Osteocyte (in vitro differentiated cells): Measurements from ENCODE around the gene IL23A. TPM values are rescaled to one million over a fixed set of nuclear protein-coding genes. Genes with fewer than 3 reads are reported as not detected.
A peak's percentile ranks its signal among the peaks of the same experiment; 100 is the strongest.

Experiments
- DNase-seq: peaks from one replicate; pipeline ENCODE4 v3.0.0; 2021; ENCODE audit warnings: mixed read lengths; ENCODE audit not compliant: unreplicated experiment; ENCODE audit errors: extremely low spot score
- H3K27ac Mint-ChIP-seq: one replicate; pipeline ENCODE4 v1.8.0; 2021; ENCODE audit warnings: mild to moderate bottlenecking, mixed read lengths; ENCODE audit not compliant: unreplicated experiment
- H3K27me3 Mint-ChIP-seq: one replicate; pipeline ENCODE4 v1.8.0; 2021; ENCODE audit warnings: mixed read lengths; ENCODE audit not compliant: unreplicated experiment
- H3K36me3 Mint-ChIP-seq: one replicate; pipeline ENCODE4 v1.8.0; 2021; ENCODE audit warnings: mixed read lengths; ENCODE audit not compliant: unreplicated experiment
- H3K4me1 Mint-ChIP-seq: one replicate; pipeline ENCODE4 v1.8.0; 2021; ENCODE audit warnings: mixed read lengths; ENCODE audit not compliant: unreplicated experiment
- H3K4me3 Mint-ChIP-seq: one replicate; pipeline ENCODE4 v1.8.0; 2021; ENCODE audit warnings: mild to moderate bottlenecking, moderate library complexity, mixed read lengths; ENCODE audit not compliant: unreplicated experiment
- H3K9me3 Mint-ChIP-seq: one replicate; pipeline ENCODE4 v1.8.0; 2021; ENCODE audit warnings: mixed read lengths; ENCODE audit not compliant: unreplicated experiment
- total RNA-seq: library from RNA; stranded (reverse); gene quantifications from 2 replicates; pipeline ENCODE4 v1.2.1, GENCODE V29; 2021
- TF ChIP-seq, protein P1 (sequence below): fragments of 200-600 bp; sonication (generic); IDR thresholded peaks from 2 replicates; pipeline ENCODE4 v1.5.0; 2021; ENCODE audit warnings: antibody characterized with exemption, mild to moderate bottlenecking, moderate library complexity

IL23A gene
- total RNA-seq, 1 donor from 2014 or later, result not detected

DNA sequence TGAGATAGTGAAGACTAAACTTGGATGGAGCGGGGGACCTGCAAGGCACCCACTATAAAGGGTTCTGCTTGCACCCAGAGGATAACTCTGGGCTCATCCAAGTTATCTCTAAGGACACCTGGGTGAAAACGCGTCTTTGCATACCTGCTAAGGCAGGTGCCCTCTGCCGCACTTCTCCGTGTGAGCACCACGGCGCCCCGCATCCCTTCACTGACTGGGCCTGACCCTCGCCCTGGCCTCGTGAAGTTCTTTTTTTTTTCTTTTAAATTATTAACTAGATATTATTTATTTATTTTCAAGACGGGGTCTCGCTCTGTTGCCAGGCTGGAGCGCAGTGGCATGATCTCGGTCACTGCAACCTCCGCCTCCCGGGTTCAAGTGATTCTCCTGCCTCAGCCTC lies 43.9 kb downstream of the IL23A start:
- Mint-ChIP-seq H3K27ac (no peak overlapping the region), H3K4me3 (no peak overlapping the region), H3K36me3 (no peaks in the 10 kb centered on the region), H3K27me3 (peaks cover 7% of the 10 kb centered on the region), H3K9me3 (no peaks in the 10 kb centered on the region), H3K4me1 (peaks cover 19% of the 10 kb centered on the region)
- TF ChIP-seq, protein P1, sequence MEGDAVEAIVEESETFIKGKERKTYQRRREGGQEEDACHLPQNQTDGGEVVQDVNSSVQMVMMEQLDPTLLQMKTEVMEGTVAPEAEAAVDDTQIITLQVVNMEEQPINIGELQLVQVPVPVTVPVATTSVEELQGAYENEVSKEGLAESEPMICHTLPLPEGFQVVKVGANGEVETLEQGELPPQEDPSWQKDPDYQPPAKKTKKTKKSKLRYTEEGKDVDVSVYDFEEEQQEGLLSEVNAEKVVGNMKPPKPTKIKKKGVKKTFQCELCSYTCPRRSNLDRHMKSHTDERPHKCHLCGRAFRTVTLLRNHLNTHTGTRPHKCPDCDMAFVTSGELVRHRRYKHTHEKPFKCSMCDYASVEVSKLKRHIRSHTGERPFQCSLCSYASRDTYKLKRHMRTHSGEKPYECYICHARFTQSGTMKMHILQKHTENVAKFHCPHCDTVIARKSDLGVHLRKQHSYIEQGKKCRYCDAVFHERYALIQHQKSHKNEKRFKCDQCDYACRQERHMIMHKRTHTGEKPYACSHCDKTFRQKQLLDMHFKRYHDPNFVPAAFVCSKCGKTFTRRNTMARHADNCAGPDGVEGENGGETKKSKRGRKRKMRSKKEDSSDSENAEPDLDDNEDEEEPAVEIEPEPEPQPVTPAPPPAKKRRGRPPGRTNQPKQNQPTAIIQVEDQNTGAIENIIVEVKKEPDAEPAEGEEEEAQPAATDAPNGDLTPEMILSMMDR, result no peak
- DNase-seq, result no peak

DNA sequence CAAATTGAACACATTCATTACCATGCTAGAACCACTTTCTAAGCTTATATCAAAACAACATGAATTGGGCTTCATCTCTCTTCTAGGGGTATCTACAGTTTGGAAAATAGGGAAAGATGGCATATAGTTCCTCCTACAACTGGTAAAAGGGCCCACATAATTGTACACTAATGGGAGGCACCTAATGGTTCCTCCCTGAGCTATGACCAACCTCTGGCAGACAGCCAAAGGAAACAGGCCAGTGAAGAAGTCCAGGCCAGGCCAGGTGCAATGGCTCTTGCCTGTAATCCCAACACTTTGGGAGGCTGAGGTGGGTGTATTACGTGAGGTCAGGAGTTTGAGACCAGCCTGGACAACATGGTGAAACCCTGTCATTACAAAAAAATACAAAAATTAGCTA lies 47.2 kb downstream of the IL23A start:
- TF ChIP-seq, protein P1, result no peak
- DNase-seq, result no peak
- H3K4me1 Mint-ChIP-seq, result peaks cover 32% of the 10 kb centered on the region
- no peak overlapping the region for H3K27ac Mint-ChIP-seq
- no peaks in the 10 kb centered on the region for H3K9me3 Mint-ChIP-seq
- no peak overlapping the region for H3K4me3 Mint-ChIP-seq
- H3K36me3 Mint-ChIP-seq, result no peaks in the 10 kb centered on the region
- peaks cover 4% of the 10 kb centered on the region for H3K27me3 Mint-ChIP-seq

DNA sequence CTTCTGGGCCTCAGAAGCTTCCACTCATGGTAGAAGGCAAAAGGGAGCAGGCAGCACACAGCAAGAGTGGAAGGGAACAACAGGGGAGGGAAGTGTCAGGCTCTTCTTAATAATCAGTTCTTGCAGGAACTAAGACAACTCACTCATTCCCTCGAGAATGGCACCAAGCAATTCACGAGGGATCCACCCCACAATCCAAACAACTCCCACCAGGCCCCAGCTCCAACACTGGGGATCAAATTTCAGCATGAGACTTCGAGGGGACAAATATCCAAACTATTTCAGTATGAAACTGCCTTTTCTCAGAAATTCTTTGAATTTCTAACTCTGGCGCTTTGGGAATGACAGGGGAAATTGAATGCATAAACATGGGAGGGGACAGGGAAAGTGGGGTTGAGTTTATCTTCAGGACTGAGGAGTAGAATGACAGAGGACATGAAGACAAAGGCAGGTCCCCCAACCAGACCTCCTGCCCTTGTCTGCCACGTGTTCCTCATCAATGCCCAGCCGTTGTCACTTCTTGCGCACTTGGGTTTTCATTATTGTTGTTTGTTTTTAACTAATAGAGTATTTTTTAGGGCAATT lies 48.6 kb downstream of the IL23A start:
- Mint-ChIP-seq H3K27me3 (no peaks in the 10 kb centered on the region), H3K27ac (peak overlapping the region; percentile 90), H3K36me3 (no peaks in the 10 kb centered on the region), H3K4me3 (peak overlapping the region; percentile 57), H3K9me3 (peaks cover 3% of the 10 kb centered on the region), H3K4me1 (peaks cover 32% of the 10 kb centered on the region)
- TF ChIP-seq, protein P1, result no peak
- DNase-seq, result no peak

DNA sequence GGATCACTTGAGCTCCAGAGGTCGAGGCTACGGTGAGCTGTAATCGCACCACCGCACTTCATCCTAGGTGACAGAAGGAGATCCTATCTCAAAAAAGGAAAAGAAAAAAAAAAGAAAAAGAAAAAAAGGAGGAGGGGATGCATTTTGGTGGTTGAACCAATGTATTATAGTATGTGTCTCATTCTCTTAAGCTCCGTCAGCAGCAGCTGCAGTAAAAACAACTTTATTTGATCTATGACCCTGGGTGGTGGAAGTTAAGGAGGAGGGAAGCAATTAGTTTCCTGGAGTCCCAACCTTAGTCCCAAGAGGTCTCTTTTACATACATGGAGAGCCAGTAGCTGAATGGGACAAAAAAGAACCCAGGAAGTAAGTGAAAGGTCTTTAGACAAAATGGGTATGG lies 50.7 kb downstream of the IL23A start:
- no peak for DNase-seq
- peaks cover 3% of the 10 kb centered on the region for H3K9me3 Mint-ChIP-seq
- TF ChIP-seq, protein P1, result no peak
- peaks cover 32% of the 10 kb centered on the region for H3K4me1 Mint-ChIP-seq
- H3K4me3 Mint-ChIP-seq, result no peak overlapping the region
- no peaks in the 10 kb centered on the region for H3K36me3 Mint-ChIP-seq
- H3K27ac Mint-ChIP-seq, result peak overlapping the region; percentile 74
- no peaks in the 10 kb centered on the region for H3K27me3 Mint-ChIP-seq

Other genes with a start within 250 kb of the IL23A start
- 85.9 and 87.9 TPM in 2 replicates for gene PA2G4, start 234.3 kb upstream of the IL23A start, total RNA-seq
- gene RPL41, start 222.3 kb upstream of the IL23A start, total RNA-seq, result 3,386 and 3,580 TPM in 2 replicates
- 10.5 and 11.8 TPM in 2 replicates for gene ZC3H10, start 220.6 kb upstream of the IL23A start, total RNA-seq
- 127 and 142 TPM in 2 replicates for gene ESYT1, start 210.6 kb upstream of the IL23A start, total RNA-seq
- 123 and 139 TPM in 2 replicates for gene MYL6B, start 186.3 kb upstream of the IL23A start, total RNA-seq
- 1,490 and 1,549 TPM in 2 replicates for gene MYL6, start 180.5 kb upstream of the IL23A start, total RNA-seq
- 122 and 128 TPM in 2 replicates for gene SMARCC2, start 149.4 kb upstream of the IL23A start, total RNA-seq
- 71.2 and 77.8 TPM in 2 replicates for gene RNF41, start 117.0 kb upstream of the IL23A start, total RNA-seq
- gene NABP2, start 114.5 kb upstream of the IL23A start, total RNA-seq, result 42.1 and 45.3 TPM in 2 replicates
- 0.81 TPM in 1 of 2 replicates, not detected in the other for gene SLC39A5, start 108.8 kb upstream of the IL23A start, total RNA-seq
- 67.7 and 75.4 TPM in 2 replicates for gene ANKRD52, start 80.5 kb upstream of the IL23A start, total RNA-seq
- gene COQ10A, start 71.9 kb upstream of the IL23A start, total RNA-seq, result 12.8 and 14.4 TPM in 2 replicates
- 199 and 206 TPM in 2 replicates for gene CS, start 38.6 kb upstream of the IL23A start, total RNA-seq
- 154 and 177 TPM in 2 replicates for gene CNPY2, start 22.9 kb upstream of the IL23A start, total RNA-seq
- 52.7 and 56.6 TPM in 2 replicates for gene PAN2, start 4.9 kb upstream of the IL23A start, total RNA-seq
- gene STAT2, start 21.2 kb downstream of the IL23A start, total RNA-seq, result 327 and 334 TPM in 2 replicates
- gene APOF, start 24.0 kb downstream of the IL23A start, total RNA-seq, result not detected in 2 replicates
- gene TIMELESS, start 110.5 kb downstream of the IL23A start, total RNA-seq, result 15.9 and 16.2 TPM in 2 replicates
- gene MIP, start 115.8 kb downstream of the IL23A start, total RNA-seq, result not detected in 2 replicates
- 2.7 and 3.1 TPM in 2 replicates for gene SPRYD4, start 129.7 kb downstream of the IL23A start, total RNA-seq
- gene GLS2, start 149.3 kb downstream of the IL23A start, total RNA-seq, result 0.31 TPM in 1 of 2 replicates, not detected in the other
- 65.6 and 80.0 TPM in 2 replicates for gene RBMS2, start 182.9 kb downstream of the IL23A start, total RNA-seq